Measurements from ENCODE around the gene SLC51B. TPM values are rescaled to one million over a fixed set of nuclear protein-coding genes. Genes with fewer than 3 reads are reported as not detected.

Gene SLC51B
- polyA plus RNA-seq, 1 of the 3 experiments (the other 2 are of a cell fraction): not detected

- Histone ChIP-seq H3K4me2 (no peak overlapping the region), H3F3A (replicated peaks; ENCODE audit: insufficient read depth) (no peaks in the 10 kb centered on the region), H3K27ac (ENCODE audit: low read depth in 2 of 2, low read length in 1 of 2) (no peak overlapping the region; a peak in 1 of 4 replicates), H3K4me1 (ENCODE audit: control insufficient read depth in 1 of 2, insufficient read depth in 2 of 2, low read depth in 1 of 2, low read length in 1 of 2) (peaks cover 0 to 32% of the 10 kb centered on the region in 2 experiments; a peak in 1 of 4 replicates), H3K9ac (no peak overlapping the region), H3K79me2 (ENCODE audit: insufficient read depth) (no peaks in the 10 kb centered on the region), H2AFZ (ENCODE audit: low read depth) (no peak overlapping the region), H3K9me3 (no peaks in the 10 kb centered on the region), H3K36me3 (replicated peaks in 1 of 2; ENCODE audit: control insufficient read depth in 1 of 2, insufficient read depth in 2 of 2, low read length in 1 of 2) (peaks cover 0 to 6% of the 10 kb centered on the region in 2 experiments), H3K27me3 (ENCODE audit: insufficient read depth) (no peaks in the 10 kb centered on the region), H3K4me3 (ENCODE audit: low read depth in 2 of 2, low read length in 1 of 2) (no peak overlapping the region), H4K20me1 (ENCODE audit: insufficient read depth) (no peaks in the 10 kb centered on the region), H3K9me2 (no peaks in the 10 kb centered on the region)
- TF ChIP-seq FOXM1 (IDR thresholded peaks at IDR 0.05; ENCODE audit: low read depth): no peak
- WGBS (ENCODE audit: low lambda C conversion rate): 78% methylated on average over 8 of the region's 13 CpGs
- DNase-seq: no peak
- ChIA-PET CTCF (interaction anchor here (0.9 to 8.3 kb wide), 11 partner anchors 11 to 360 kb away, joined by 3 to 99 read pairs (median 5); partner anchors contain the start of gene KBTBD13), POLR2A (interaction anchor here (1.0 kb wide), 1 partner anchor 27 kb away, joined by 3 read pairs; the partner anchor contains the start of gene UBAP1L)
Measured at GRCh38 chr15:65087873-65088642, 42.9 kb downstream of the SLC51B start.

DNA sequence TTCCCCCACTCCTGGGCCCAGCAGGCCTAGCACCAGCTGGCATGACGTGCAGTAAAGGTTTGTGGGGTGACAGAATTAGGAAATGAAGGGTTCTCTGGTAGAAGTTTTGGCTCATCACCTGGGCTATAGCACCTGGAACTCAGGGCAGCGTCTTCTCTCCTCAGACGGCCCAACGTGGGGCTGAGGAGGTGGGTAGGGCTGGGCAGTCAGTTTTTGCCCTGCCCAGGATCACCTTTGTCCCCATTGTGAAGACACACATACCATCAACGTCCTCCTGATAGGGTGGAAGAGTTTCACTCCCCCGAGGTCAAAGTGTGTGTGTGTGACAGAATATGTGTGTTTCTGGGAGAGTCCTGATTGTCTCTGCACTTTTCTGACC is 43.4 kb downstream of the SLC51B start:
- WGBS (ENCODE audit: low lambda C conversion rate): 71% methylated on average over 6 of the region's 6 CpGs

More for the DNA sequence above, 43.4 kb downstream of the SLC51B start:
- no peaks in the 10 kb centered on the region for H3K9me3 ChIP-seq
- H2AFZ ChIP-seq (ENCODE audit: low read depth): no peak overlapping the region
- no peak for DNase-seq
- peaks cover 0 to 32% of the 10 kb centered on the region in 2 experiments; a peak in 1 of 4 replicates for H3K4me1 ChIP-seq (ENCODE audit: control insufficient read depth in 1 of 2, insufficient read depth in 2 of 2, low read depth in 1 of 2, low read length in 1 of 2)
- H3K27me3 ChIP-seq (ENCODE audit: insufficient read depth): no peaks in the 10 kb centered on the region
- H3K79me2 ChIP-seq (ENCODE audit: insufficient read depth): no peaks in the 10 kb centered on the region
- no peaks in the 10 kb centered on the region for H3F3A ChIP-seq (replicated peaks; ENCODE audit: insufficient read depth)
- CTCF ChIA-PET: interaction anchor here (1.5 to 8.3 kb wide), 5 partner anchors 11 to 361 kb away, joined by 5 to 99 read pairs (median 15); partner anchors contain the start of gene KBTBD13
- H3K9ac ChIP-seq: no peak overlapping the region
- no peaks in the 10 kb centered on the region for H4K20me1 ChIP-seq (ENCODE audit: insufficient read depth)
- TF ChIP-seq CHD2 (IDR thresholded peaks at IDR 0.05; ENCODE audit: low read length, partially characterized antibody): no peak
- TF ChIP-seq RFX5 (IDR thresholded peaks at IDR 0.05; ENCODE audit: low read length): no peak
- no peak for TF ChIP-seq USF2 (IDR thresholded peaks at IDR 0.05; ENCODE audit: borderline replicate concordance, low read depth, low read length)
- TF ChIP-seq, protein P1, sequence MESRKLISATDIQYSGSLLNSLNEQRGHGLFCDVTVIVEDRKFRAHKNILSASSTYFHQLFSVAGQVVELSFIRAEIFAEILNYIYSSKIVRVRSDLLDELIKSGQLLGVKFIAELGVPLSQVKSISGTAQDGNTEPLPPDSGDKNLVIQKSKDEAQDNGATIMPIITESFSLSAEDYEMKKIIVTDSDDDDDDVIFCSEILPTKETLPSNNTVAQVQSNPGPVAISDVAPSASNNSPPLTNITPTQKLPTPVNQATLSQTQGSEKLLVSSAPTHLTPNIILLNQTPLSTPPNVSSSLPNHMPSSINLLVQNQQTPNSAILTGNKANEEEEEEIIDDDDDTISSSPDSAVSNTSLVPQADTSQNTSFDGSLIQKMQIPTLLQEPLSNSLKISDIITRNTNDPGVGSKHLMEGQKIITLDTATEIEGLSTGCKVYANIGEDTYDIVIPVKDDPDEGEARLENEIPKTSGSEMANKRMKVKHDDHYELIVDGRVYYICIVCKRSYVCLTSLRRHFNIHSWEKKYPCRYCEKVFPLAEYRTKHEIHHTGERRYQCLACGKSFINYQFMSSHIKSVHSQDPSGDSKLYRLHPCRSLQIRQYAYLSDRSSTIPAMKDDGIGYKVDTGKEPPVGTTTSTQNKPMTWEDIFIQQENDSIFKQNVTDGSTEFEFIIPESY (IDR thresholded peaks at IDR 0.05; ENCODE audit: borderline replicate concordance, low read depth): no peak
- no peak for TF ChIP-seq TCF12 (IDR thresholded peaks at IDR 0.05)
- TF ChIP-seq TEAD4 (IDR thresholded peaks at IDR 0.05; ENCODE audit: borderline replicate concordance, insufficient read depth): no peak
- TF ChIP-seq, protein P2, sequence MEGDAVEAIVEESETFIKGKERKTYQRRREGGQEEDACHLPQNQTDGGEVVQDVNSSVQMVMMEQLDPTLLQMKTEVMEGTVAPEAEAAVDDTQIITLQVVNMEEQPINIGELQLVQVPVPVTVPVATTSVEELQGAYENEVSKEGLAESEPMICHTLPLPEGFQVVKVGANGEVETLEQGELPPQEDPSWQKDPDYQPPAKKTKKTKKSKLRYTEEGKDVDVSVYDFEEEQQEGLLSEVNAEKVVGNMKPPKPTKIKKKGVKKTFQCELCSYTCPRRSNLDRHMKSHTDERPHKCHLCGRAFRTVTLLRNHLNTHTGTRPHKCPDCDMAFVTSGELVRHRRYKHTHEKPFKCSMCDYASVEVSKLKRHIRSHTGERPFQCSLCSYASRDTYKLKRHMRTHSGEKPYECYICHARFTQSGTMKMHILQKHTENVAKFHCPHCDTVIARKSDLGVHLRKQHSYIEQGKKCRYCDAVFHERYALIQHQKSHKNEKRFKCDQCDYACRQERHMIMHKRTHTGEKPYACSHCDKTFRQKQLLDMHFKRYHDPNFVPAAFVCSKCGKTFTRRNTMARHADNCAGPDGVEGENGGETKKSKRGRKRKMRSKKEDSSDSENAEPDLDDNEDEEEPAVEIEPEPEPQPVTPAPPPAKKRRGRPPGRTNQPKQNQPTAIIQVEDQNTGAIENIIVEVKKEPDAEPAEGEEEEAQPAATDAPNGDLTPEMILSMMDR (IDR thresholded peaks at IDR 0.05): no peak
- TF ChIP-seq GATA2 (CRISPR knock-in tag; IDR thresholded peaks at IDR 0.05): no peak
- no peak for TF ChIP-seq FOSL2 (IDR thresholded peaks at IDR 0.05; ENCODE audit: borderline replicate concordance, low read depth)
- H3K9me2 ChIP-seq: no peaks in the 10 kb centered on the region
- H3K27ac ChIP-seq (ENCODE audit: low read depth in 2 of 2, low read length in 1 of 2): no peak overlapping the region; a peak in 1 of 4 replicates
- no peak overlapping the region for H3K4me2 ChIP-seq
- POLR2A ChIA-PET: no interaction called here
- peaks cover 0 to 7% of the 10 kb centered on the region in 2 experiments for H3K36me3 ChIP-seq (replicated peaks in 1 of 2; ENCODE audit: control insufficient read depth in 1 of 2, insufficient read depth in 2 of 2, low read length in 1 of 2)
- H3K4me3 ChIP-seq (ENCODE audit: low read depth in 2 of 2, low read length in 1 of 2): no peak overlapping the region

All from SK-N-SH (cell line).